Superior temporal gyrus (tissue), 1 donor: ENCODE data around the gene RBCK1.
A peak's percentile ranks its signal among the peaks of the same experiment; 100 is the strongest.
"Not testable (repeated sequence)": the region's sequence is repeated elsewhere in the genome, so short reads cannot be mapped to it uniquely, and the experiment has no call there.

Experiments
- DNase-seq: peaks from one replicate; pipeline ENCODE4 v3.0.0-alpha.2; 2016; ENCODE audit errors: extremely low spot score

Gene RBCK1

DNA sequence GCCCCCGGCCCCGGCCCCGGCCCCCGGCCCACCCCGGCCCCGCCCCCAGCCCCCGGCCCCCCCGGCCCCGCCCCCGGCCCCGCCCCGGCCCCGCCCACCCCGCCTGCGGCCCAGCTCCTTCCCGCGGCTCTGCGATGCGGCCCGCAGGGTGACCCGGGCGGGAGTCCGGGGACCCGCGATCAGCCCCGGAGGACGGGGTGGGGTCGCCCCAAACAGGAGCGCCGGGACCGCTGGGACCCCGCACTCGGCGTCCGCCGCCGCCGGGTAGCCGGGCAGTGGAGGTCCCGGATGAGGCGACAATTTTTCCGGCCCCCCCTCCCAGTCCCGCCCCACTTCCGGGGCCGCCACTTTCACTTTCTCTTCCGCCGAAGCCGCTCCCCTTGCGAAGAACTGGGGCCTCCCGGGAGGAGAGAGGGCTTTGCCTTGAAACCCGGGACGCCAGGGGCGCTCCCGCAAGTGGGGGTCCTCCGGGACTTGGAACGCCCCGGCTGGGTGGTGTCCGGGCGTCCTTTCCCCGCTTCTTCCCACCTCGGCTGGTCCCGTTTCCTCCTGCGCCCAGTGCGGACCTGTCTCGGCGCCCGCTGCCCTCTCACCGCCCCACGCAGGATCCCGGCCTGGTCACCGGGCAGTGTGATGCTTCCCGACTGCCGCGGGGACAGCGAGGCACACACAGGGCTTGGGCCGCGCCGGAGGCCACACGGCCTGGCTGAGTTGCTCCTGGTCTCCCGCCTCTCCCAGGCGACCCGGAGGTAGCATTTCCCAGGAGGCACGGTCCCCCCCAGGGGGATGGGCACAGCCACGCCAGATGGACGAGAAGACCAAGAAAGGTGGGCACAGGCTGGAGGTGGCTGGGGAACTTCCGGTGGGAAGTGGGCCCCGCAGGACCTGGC lies at the start of gene RBCK1:
TSS of gene RBCK1 (plus strand) at position 347 of the 890 bp plus-strand sequence. CDS start at position 806, 459 bp downstream.
- DNase-seq: peak; percentile 83

- DNase-seq: no peak
Observed at GRCh38 chr20:358891-359555, 49.1 kb upstream of the RBCK1 start.

DNA sequence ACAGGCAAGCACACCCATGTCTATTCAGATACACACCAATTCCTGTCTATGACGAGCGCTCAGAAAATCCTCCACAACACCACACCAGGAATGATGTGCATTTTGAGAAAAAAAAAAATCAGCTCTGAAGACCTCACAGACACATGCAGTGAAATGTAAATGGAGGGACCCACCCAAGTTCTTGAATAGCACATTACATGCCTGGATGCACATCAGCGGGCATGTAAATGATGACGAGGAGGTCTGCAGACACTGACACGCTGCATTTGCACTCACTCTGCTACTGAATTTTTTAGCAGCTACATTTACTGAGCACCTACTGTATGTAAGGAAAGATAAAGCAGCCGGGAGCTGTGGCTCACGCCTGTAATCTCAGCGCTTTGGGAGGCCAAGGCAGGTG lies 46.5 kb upstream of the RBCK1 start:
- no peak for DNase-seq

DNA sequence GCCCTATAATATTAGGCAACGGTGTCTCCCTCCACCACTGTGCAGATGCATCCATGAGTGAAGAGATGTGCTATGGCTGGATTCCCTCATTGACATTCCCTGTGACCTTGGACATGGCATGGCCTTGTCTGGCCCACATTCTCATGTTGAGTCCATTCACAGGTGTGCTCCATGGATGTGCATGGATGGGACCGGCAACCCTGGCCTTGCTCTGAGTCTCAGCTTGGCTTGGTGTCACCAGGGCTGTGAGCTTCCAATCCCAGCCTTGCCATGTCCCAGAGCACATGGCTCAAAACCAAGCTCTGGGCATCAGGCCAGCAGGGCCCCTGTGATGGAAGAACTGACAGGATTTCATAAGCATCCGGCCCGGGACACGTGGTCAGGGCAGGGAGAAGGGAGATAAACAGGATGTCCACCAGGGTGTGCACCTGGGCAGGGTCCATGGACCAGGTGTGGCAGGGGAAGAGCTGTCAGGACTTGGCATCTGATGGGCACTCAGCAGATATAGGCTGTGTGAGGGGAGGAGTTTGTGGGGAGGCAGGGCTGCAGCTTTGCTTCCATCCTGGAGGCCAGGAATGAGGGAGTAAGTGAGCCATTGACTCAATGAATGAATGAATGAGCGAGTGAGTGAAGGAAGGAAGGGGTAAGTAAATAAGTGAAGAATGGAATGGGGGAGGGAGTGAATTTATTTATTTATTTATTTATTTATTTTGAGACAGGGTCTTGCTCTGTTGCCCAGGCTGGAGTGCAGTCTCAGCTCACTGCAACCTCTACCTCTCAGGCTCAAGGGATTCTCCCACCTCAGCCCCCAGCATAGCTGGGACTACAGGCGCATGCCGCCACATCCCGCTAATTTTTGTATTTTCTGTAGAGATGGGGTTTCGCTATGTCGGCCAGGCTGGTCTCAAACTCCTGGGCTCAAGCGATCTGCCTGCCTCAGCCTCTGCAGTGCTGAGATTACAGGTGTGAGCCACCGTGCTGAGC lies 45.5 kb upstream of the RBCK1 start:
- DNase-seq: peak; percentile 50

DNA sequence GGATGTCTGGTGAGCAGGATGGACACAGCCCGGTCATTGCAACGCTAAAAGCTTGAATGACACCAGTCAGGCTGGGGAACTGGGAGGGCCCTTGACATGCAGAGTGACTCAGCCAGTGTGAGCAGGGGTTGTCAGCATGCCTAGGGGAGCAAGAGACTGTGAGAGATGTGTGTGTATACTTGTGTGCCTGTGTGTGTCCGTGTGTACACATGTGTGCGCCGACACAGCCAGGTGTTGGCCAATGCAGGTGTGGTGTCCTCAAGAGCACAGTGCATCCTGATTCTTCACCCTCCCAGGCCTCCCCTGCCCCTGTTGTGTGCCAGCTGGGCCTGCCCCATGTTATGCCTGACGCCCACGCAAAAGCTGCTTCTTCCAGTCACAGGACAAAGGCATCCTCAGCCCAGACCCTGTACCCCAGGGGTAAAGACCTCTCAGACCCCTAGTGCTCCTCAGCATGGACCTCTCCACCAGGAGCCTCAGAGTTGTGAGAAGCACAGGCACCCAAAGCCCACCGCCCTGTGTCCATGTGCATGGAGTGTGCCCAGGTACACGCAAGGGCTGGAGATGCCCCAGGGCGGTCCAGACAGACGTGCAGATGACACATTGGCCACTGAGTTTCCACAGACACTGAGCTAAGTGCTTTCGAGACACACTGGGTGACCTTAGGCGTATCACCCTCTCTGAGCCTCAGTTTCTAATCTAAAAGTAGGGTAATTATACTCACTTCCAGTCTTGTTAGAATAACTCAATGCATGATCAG lies 44.6 kb upstream of the RBCK1 start:
- DNase-seq: no peak

- DNase-seq: no peak
Observed at GRCh38 chr20:364905-365794, 42.9 kb upstream of the RBCK1 start.

GRCh38 chr20:366041-366718 lies 41.9 kb upstream of the RBCK1 start:
- DNase-seq: no peak

DNA sequence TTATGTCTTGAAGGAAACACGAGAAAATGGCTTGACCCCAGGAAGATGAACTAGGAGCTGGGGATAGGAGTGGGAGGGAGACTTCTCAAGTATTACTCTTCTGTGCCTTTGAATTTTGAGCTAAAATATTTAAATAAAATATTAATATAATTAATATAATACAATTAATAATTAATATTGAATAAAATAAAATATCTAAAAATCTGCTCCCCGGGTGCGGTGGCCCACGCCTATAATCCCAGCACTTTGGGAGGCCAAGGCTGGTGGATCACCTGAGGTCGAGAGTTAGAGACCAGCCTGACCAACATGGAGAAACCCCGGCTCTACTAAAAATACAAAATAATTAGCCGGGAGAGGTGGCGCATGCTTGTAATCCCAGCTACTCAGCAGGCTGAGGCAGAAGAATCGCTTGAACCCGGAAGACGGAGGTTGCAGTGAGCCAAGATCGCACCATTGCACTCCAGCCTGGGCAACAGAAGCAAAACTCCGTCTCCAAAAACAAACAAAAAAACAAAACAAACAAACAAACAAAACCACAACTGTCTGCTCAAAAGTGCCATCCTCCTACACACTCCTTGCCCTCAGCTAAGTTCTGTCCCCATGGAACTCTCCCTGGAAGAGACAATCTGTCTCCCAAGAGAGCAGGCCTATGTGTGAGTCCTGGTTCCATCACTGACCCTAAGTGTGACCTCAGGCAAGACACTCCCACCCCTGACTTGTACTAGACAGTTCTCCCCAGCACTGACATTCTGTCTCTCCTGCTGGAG lies 41.2 kb upstream of the RBCK1 start:
- DNase-seq: no peak

- no peak for DNase-seq
Observed at GRCh38 chr20:367486-367887, 40.6 kb upstream of the RBCK1 start.

DNA sequence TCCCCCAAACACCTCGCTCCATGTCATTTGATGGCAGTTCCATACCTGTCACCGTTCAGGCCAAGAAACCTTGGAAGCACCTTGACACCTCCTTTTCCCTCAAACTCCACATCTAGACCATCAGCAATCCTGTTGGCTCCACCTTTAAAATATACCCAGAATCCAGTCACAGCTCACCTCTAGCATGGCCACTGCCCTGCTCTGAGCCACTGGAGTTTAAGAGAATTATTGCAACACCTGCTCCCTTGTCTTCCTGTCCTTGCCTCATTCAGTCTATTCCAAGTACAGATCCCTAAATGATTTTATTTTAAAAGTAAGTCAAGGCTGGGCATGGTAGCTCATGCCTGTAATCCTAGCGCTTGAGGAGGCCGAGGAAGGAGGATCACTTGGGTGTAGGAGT lies 39.2 kb upstream of the RBCK1 start:
- DNase-seq: no peak

GRCh38 chr20:370151-370600 lies 37.9 kb upstream of the RBCK1 start:
- DNase-seq: no peak

DNA sequence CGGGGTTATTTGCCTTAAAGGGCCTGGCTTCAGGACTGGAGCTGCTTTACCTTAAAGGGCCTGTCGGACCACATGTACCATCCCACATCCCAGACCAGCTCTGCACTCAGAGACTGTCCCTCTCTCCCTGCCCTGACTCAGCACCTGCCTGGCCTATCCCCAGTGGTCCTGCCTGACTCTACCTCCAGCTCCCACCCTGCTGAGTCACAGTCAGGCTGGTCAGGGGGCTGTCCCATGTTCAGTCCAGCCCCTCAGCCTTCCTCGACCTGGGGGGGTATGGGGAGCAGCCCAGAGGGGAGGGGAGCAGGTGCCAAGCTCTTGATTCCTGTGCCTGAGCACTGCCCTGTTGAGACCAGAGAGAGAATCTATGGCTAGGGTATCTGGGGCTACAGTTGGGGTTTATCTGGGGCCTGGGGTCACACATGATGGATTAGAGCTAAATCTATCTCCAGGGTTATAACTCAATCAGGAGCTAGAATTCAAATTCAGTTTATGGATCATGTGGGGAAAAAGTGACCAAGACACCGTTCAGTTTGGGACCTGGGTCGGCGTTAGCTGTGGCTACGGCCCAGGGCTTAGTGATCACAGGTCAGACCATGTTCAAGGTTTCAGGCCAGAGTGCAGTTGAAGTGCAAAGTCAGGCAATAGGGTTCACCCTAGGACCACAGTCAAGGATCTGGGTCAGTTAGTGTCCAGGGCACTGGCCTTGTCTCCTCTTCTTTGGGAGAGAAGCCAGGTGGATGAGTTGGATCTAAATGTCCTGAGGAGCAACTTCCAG lies 36.9 kb upstream of the RBCK1 start:
- no peak for DNase-seq

- DNase-seq: no peak
Observed at GRCh38 chr20:371755-372542, 36.1 kb upstream of the RBCK1 start.

DNA sequence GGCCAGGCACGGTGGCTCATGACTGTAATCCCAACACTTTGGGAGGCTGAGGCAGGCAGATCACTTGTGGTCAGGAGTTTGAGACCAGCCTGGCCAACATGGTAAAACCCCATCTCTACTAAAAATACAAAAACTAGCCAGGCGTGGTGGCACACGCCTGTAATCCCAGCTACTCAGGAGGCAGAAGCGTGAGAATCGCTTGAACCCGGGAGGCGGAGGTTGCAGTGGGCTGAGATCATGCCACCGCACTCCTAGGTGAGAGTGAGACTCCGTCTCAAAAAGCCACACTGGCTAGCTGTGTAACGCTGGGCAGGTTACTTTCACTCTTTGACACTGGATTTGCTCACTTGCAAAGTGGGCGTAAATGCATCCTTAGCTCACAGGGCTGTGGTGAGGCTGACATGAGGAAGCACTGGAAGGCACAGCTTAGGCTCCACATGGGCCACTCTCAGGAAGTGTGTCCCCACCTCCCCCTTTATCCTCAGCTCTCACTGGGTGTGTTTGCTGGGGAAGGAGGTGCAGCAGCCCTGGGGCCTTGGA lies 35.5 kb upstream of the RBCK1 start:
- DNase-seq: not testable (repeated sequence)

- DNase-seq: no peak
Observed at GRCh38 chr20:373171-373890, 34.8 kb upstream of the RBCK1 start.

GRCh38 chr20:375265-375889 lies 32.7 kb upstream of the RBCK1 start:
- DNase-seq: no peak
